Measurements from ENCODE around the gene ZFP90.

GRCh38 chr16:68535331-68535730 lies 3.8 kb upstream of the ZFP90 start:
- TF ChIP-seq CTCF (IDR thresholded peaks at IDR 0.05) (no peak), POLR2A (IDR thresholded peaks at IDR 0.05) (no peak)

Measured in adrenal gland (tissue), 5 donors.